GM15510 (cell line): Measurements from ENCODE around the gene SMARCD1.

ENCODE experiments used
- POLR2A ChIP-seq: IDR thresholded peaks from 3 replicates; pipeline ENCODE4 v1.6.1; 2011; ENCODE audit warnings: borderline replicate concordance; ENCODE audit not compliant: insufficient read length; ENCODE audit errors: extremely low read depth

SMARCD1 gene

DNA sequence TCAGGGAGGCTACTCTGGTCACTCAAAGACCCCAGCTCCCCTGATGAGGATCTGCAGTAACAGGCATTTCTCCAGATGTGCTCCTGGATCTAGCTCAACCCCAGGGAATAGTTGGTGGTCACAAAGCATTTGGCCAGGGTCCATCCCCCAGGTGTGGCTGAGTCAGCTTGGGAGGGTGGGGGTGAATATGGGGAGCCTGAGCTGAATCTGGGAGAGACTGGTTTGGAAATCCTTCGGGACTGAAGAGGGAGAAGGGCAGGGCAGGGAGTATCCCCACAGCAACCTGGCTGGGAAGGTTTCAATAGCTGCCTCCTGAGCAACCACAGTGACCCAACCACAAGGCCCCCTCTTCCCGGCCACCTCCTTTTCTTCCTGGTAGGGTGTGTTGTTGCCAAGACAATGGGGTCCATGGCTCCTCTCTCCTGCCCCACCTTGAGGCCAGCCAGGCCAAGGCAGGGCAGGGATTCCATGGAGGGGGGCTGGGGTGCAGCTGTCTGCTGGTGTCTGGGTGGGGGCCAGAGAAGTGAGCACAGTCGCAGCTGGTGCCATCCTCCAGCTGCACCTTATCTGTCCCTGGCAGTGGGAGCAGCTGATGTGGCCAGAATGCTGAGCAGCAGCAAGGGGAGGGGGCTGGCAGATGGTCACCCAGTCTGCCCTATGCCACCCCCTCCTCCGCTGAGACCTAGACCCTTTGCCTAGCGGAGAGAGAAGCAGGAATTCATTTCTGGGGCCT lies 22.2 kb upstream of the SMARCD1 start:
- no peak for TF ChIP-seq POLR2A

DNA sequence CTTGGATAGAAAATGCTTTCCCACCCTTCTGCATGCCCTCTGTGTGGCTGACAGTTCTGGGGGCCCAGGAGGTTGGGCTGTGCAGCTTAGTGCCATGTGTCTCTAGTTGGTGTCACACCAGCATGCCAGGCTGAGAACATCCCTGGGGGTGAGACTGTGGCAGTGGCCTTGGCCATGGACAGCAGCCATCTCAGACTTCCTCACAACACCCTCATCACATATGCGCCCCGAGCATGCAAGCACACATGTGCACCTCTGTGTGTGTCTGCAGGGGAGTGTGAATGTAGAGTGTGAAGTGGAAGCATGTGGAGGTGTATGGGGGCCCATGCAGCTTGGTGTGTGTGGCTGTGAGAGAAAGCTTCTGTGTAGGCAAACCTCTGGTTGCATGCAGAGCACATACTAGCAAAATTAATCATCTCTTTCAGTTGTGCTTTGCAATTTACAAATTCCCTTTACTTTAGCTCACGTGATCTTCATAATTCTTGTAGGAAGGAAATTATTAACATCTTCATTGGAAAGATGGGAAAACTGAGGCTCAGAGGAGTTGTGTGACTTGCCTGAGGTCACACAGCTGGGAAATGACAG lies 19.3 kb upstream of the SMARCD1 start:
- TF ChIP-seq POLR2A = no peak

DNA sequence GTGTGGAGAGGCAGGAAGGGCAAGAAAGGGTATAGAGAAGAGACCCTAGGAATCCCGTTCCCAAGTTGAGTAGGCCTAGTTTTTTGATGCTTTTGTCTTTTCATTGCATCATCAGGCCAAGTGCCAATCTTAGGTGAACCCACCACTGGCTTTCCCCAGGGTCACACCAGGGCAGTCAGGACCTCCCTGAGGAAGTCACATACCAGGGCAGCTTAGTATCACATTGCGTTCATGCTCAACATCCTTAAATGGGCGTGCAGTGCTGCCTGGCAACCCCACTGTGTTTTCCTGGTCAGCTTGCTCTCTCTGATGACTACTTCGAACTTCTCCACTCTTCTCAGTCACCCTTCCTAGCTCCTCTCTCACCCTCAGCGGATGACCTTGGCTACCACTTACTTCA lies 18.7 kb upstream of the SMARCD1 start:
- no peak for TF ChIP-seq POLR2A

DNA sequence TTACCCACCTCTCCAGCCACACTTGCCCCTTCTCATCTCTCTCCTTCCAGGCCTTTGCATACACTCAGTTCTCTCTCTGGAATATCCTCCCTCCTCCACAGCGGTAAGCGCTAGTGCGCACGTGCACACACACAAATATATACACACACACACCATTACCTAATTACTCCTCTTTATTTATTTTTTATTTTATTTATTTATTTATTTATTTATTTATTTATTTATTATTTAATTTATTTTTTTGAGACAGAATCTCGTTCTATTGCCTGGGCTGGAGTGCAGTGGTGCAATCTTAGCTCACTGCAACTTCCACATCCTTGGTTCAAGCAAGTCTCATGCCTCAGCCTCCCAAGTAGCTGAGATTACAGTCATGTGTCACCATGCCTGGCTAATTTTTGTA lies 16.1 kb upstream of the SMARCD1 start:
- no peak for TF ChIP-seq POLR2A

DNA sequence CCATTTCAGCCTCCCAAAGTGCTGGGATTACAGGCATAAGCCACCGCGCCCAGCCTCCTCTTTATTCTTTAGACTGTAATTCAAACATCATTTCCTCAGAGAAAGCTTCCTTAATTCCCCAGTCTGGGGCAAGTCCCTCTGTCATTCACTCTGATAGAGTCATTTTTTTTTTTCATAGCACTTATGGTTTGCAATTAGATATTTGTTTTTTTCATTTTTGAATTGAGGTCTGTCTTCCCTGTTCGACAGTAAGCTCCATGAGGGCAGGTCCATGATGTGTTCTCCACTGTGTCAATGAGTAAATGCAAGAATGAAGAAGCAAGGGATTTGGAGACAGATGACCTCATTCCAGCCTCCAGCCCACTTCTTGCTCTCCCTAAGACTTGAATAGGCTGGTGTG lies 15.6 kb upstream of the SMARCD1 start:
- no peak for TF ChIP-seq POLR2A

DNA sequence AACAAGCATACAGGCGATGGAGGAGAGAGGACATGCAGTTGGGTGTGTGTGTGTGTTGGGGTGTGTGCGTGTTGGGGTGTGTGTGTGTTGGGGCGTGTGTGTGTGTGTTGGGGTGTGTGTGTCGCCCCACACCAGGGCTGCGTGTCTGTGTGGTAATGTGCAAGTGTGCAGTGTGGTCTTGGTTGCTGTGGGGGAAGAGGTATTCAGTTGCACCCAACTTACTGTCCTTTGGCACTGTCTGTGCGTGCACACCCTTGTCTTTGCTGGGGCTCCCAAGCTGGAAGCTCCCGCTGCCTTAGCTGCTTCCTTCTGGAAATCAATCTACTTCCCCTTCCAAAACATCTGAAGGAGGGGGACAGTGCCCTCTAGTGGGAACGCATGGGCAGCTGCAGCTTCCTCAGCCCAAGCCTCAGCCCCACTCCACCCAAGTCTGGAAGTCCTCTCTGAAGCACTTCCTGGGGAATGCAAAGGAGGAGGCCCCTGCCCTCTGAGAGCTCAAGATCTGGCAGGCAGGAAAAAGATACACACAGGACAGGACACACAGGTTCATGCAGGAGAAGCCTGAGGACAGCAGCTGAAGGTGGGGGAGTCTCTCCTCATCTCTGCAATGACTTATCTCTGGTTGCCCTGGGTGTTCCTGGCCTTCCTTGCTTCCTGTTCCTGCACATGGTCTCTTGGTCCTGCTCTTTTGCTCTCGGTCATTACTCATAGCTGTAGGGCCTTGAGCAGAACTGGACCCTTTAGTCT lies 14.7 kb upstream of the SMARCD1 start:
- no peak for TF ChIP-seq POLR2A

DNA sequence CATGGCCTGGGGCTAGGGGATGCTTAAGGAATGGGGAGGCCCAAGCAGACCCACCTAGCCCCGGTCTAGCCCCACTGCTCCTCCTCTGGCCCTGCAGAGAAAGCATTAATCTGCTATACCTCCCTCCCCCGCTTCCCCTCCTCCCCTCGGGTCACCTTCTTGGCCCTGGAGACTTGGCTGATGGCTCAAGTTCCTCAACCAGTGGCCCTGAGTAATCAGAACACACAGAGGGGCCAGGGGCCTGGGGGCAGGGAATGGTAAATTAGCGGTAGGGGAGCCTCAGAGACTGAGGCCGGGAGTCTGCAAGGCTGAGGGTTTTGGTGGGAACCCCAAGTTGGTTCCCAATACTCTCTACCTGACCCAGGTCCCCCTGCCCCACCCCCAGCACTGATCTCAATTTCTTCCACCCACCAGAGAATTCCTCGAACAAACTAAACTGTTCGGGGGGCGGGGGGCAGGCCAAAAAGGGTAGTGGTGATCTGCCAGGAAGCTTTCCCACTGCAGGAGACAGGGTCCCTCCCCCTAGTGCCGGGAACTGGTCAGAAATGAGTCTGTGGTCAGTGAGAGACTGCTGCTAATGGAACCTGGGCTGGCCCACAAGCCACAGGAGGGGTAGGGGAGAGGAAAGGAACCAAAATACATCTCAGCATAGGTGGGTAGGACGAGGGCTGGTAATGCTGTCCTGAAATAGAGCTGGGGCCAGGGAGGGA lies 12.8 kb upstream of the SMARCD1 start:
- no peak for TF ChIP-seq POLR2A

DNA sequence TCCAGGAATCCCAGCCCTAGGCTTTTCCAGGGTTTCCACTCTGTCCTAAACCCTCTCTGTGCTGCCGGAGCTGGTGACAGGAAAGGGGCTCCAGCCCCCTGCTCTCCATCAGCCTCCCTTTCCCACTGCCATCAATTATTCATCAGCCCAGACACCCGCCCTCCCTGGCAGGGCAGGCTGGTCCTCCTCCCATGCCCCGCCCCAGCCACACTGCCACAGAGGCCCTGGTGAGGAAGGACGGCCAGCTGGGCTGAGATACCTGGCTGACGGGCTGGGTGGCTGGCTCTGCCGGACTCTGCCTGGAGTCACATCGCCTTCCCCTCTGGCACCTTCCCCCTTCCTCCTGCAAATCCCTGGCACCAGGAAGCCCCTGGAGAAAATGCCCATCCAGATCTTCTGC lies 11.9 kb upstream of the SMARCD1 start:
- TF ChIP-seq POLR2A = no peak

DNA sequence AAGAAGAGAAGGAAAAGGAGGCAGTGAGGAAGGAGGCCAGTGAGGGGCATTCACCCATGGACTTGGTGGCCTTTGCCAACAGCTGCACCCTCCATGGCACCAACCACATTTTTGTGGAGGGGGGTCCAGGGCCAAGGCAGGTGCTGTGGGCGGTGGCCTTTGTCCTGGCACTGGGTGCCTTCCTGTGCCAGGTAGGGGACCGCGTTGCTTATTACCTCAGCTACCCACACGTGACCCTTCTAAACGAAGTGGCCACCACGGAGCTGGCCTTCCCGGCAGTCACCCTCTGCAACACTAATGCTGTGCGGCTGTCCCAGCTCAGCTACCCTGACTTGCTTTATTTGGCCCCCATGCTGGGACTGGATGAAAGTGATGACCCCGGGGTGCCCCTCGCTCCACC lies 11.4 kb upstream of the SMARCD1 start:
- TF ChIP-seq POLR2A = no peak

DNA sequence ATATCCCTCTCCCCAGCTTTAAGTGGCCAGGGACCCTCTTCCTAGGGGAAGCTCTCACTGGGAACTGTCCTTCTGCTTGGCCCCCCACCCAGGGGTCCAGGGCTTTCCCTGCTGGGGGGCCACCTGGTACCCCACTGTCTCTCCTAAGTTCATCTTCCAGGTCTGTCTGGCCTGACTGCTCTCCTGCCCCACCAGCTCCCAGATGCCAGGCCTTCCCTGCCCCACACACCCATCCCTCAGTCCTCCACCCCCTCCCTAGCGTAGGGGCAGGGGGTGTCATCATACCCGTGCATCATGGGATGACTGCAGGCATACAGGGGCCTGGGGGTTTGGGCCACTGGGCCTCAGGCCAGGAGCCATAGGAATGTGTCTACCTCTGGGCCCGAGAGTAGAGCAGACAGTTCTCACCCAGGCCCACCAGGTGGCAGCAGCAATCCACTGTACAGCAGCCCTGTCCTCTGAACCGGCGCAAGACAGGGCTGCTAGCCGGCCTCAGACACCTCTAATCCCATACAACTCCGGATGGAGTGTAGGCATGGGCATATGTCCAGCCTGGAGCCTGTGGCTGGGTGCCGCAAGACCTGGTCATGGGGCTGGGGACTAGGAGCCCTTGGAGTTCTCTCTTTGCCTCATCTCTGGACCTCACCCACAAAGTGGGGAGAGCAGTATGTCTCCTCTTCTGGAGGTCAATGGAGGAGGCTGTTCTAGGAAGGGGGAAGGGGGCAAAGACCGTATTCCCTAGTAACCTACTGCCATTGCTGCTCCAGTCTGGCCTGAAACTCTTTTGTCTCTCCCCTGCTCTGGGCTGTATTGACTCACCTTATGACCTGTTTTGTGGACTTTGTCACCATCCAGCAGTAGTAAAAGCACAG lies 10.0 kb upstream of the SMARCD1 start:
- no peak for TF ChIP-seq POLR2A

DNA sequence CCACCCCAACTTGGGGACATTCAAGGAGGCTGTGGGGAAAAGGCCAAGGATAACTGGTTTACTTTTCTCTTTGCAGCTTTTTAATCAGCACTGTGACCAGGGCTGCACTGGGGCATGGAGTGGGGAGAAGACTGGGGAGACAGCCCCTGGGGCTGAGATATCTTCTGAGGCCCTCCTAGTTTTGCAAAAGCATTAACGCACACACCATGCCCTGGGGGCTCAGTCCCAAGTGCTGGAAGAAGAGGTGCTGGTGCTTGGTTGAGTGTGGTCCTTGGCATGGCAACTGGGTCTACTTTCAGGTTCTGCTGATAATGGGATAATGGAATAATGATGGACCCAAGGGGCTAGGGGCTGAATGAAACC lies 9.4 kb upstream of the SMARCD1 start:
- no peak for TF ChIP-seq POLR2A

DNA sequence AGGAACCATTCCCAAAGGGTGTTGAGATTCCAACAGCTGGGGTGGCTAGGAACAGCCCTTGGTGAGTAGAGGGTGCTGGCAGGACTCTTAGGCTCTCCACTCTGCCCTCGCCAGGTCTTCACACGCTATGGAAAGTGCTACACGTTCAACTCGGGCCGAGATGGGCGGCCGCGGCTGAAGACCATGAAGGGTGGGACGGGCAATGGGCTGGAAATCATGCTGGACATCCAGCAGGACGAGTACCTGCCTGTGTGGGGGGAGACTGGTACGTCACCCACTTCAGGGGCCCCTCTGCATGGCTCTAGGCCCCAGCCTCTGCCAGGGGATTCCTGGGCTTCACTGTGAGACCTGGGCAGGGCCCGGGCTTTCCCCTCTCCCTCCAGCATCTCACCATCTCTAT lies 8.0 kb upstream of the SMARCD1 start:
- no peak for TF ChIP-seq POLR2A

DNA sequence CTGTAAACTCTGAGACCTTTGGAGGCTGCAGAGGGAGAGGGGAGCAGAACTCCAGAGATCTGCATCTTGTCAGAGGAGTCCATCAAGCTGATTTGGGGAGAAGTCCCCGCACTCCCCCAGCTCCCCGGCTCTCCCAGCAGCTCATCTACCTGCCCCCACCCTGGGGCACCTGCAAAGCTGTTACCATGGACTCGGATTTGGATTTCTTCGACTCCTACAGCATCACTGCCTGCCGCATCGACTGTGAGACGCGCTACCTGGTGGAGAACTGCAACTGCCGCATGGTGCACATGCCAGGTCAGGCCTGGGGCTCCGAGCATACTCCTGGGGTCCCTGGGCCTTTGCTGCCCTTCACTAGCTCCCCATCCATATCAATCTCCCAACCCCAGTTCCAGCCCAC lies 6.9 kb upstream of the SMARCD1 start:
- no peak for TF ChIP-seq POLR2A

DNA sequence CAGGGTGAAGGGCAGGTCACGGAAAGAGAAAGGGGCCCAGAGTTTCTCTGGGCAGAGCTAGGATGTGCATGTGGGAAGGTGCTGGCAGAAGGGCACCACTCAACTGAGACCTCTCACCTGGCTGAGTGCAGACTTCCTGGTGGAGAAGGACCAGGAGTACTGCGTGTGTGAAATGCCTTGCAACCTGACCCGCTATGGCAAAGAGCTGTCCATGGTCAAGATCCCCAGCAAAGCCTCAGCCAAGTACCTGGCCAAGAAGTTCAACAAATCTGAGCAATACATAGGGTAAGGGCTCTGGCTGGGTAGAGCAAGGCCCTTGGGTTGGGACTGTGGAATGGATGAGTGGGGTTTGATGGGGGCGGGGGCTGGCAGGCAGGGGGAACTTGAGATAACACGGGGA lies 5.4 kb upstream of the SMARCD1 start:
- TF ChIP-seq POLR2A = no peak
